GM12865 (cell line): ENCODE data around the gene GSTO2.

ENCODE experiments used
- DNase-seq: peaks from one replicate; pipeline ENCODE4 v3.0.0; 2010; ENCODE audit warnings: low read depth
- H3K4me3 ChIP-seq: 2 replicates; pipeline ENCODE4 v1.5.1; 2011; ENCODE audit warnings: mild to moderate bottlenecking, low read depth, low read length, control low read depth
- CTCF ChIP-seq: IDR thresholded peaks from 2 replicates; pipeline ENCODE4 v1.5.1; 2011; ENCODE audit warnings: low read length, control low read depth, low read depth, inconsistent platforms; ENCODE audit not compliant: insufficient read depth; ENCODE audit errors: missing control alignments

The GSTO2 gene

GRCh38 chr10:104268713-104269645, at the start of gene GSTO2:
Gene GSTO2, plus strand, starts transcription at chr10:104269184. Its CDS starts 5,732 bp downstream, at chr10:104274916.
- peak; percentile 99 for DNase-seq
- no peak for TF ChIP-seq CTCF
- H3K4me3 ChIP-seq, result peak within 1 kb of the TSS; percentile 61

GRCh38 chr10:104220522-104220921, 48.5 kb upstream of the GSTO2 start:
- no peak overlapping the region for H3K4me3 ChIP-seq

DNA sequence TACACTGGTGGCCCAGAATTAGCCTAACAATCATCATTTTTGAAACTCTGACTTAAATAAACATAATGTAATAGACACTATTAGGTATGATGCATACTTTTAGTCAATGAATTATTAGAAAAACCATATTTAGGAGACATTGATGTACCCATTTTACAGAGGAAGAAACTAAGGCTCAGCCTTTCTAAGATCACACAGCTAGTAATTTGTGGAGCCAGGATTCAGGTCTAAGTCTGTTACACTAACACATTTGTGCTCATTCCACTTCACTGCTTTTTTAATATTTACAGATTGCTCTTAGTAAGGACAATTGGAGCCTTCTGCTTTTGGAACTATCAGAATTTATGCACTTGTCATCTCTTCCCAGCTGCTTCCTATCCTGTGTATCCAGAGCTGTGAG, 45.7 kb upstream of the GSTO2 start:
- DNase-seq, result no peak
- no peak overlapping the region for H3K4me3 ChIP-seq
- TF ChIP-seq CTCF, result no peak

More at GRCh38 chr10:104220522-104220921, 48.5 kb upstream of the GSTO2 start:
- TF ChIP-seq CTCF, result no peak
- no peak for DNase-seq

DNA sequence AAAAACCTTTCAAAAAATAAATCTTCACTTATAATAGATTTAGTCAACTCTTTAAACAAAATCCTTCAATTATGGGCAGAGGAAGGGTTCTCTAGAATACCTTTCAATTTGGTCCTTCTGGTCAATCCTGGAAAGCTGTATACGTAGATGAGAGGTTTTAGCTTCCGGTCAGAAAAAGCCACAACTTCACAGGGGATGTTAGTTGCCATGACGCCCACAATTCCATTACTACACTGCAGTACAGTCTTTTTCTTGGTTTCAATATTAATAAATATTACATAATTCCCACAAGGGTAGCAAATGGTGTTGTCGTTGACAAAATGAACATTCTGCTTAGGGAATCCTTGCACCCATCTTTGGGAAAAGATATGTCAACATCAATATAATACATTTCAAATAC, 38.5 kb upstream of the GSTO2 start:
- H3K4me3 ChIP-seq, result no peak overlapping the region
- DNase-seq, result peak; percentile 64
- TF ChIP-seq CTCF, result no peak

GRCh38 chr10:104231784-104232612, 37.0 kb upstream of the GSTO2 start, which contains the start of gene CFAP43:
Gene CFAP43, minus strand, starts transcription at chr10:104232364. Its CDS starts 118 bp downstream, at chr10:104232246.
- peak; percentile 97 for DNase-seq
- peak within 1 kb of the TSS; percentile 81 for H3K4me3 ChIP-seq
- TF ChIP-seq CTCF, result no peak

GRCh38 chr10:104232613-104233102, 36.3 kb upstream of the GSTO2 start:
- H3K4me3 ChIP-seq, result peak overlapping the region; percentile 81
- TF ChIP-seq CTCF, result no peak
- no peak for DNase-seq
